K562 (cell line): ENCODE results near the gene TRIM65. TPM values are rescaled to one million over a fixed set of nuclear protein-coding genes. Genes with fewer than 3 reads are reported as not detected.

Experiments
- ARID3A ChIP-seq: IDR thresholded peaks from 2 replicates; pipeline ENCODE4 v1.6.1; 2012; ENCODE audit warnings: low read depth, low read length, improper control_type of control experiment, borderline replicate concordance
- ASH1L ChIP-seq: fragments of 450-650 bp; IDR thresholded peaks from 2 replicates; pipeline ENCODE4 v1.6.1; 2018; ENCODE audit warnings: borderline replicate concordance, mild to moderate bottlenecking, low read depth; ENCODE audit not compliant: partially characterized antibody
- ATF6 ChIP-seq: sonication (generic); formaldehyde crosslinking; IDR thresholded peaks from 2 replicates; pipeline ENCODE4 v1.4.0; 2020; ENCODE audit warnings: mild to moderate bottlenecking, missing genetic modification reagents
- CBX1 ChIP-seq: sonication (generic); IDR thresholded peaks from 2 replicates; pipeline ENCODE4 v1.6.1; 2016; ENCODE audit warnings: antibody characterized with exemption, low read depth, mild to moderate bottlenecking
- ETS1 ChIP-seq: conservative IDR thresholded peaks from 2 replicates; pipeline ENCODE4 v1.6.1; 2011; ENCODE audit warnings: low read depth, mild to moderate bottlenecking, low read length; ENCODE audit not compliant: control insufficient read depth
- HDAC2 ChIP-seq: fragments of 450-650 bp; IDR thresholded peaks from 2 replicates; pipeline ENCODE4 v1.6.1; 2016; ENCODE audit warnings: mild to moderate bottlenecking
- JUNB ChIP-seq: fragments of 450-650 bp; formaldehyde crosslinking; conservative IDR thresholded peaks from 2 replicates; pipeline ENCODE4 v1.4.0; 2020; ENCODE audit warnings: mild to moderate bottlenecking
- KLF1 ChIP-seq: fragments of 450-650 bp; IDR thresholded peaks from 2 replicates; pipeline ENCODE4 v1.6.1; 2016; ENCODE audit warnings: missing genetic modification characterization, missing compliant biosample characterization
- NCOA1 ChIP-seq: fragments of 450-650 bp; IDR thresholded peaks from 2 replicates; pipeline ENCODE4 v1.6.1; 2016; ENCODE audit warnings: low read depth
- NFE2L1 ChIP-seq: fragments of 450-650 bp; IDR thresholded peaks from 2 replicates; pipeline ENCODE4 v1.6.1; 2016; ENCODE audit warnings: missing genetic modification characterization, low read depth, mild to moderate bottlenecking, missing compliant biosample characterization, moderate library complexity, borderline replicate concordance
- NFXL1 ChIP-seq: fragments of 450-650 bp; formaldehyde crosslinking; IDR thresholded peaks from 2 replicates; pipeline ENCODE4 v1.4.0; 2021; ENCODE audit warnings: mild to moderate bottlenecking
- RB1 ChIP-seq: fragments of 450-650 bp; IDR thresholded peaks from 2 replicates; pipeline ENCODE4 v1.6.1; 2017; ENCODE audit warnings: low read depth, mild to moderate bottlenecking
- SFPQ ChIP-seq: fragments of 200-400 bp; formaldehyde crosslinking; IDR thresholded peaks from 2 replicates; pipeline ENCODE4 v1.6.1; 2017; ENCODE audit warnings: mild to moderate bottlenecking, low read depth, low read length, moderate library complexity
- SMARCC2 ChIP-seq: fragments of 450-650 bp; IDR thresholded peaks from 2 replicates; pipeline ENCODE4 v1.6.1; 2017; ENCODE audit warnings: antibody characterized with exemption, moderate library complexity, mild to moderate bottlenecking, low read depth
- SOX6 ChIP-seq: fragments of 450-650 bp; IDR thresholded peaks from 2 replicates; pipeline ENCODE4 v1.6.1; 2014; ENCODE audit warnings: mild to moderate bottlenecking
- TGIF2 ChIP-seq: sonication (generic); formaldehyde crosslinking; IDR thresholded peaks from 2 replicates; pipeline ENCODE4 v1.8.1; 2022; ENCODE audit warnings: mild to moderate bottlenecking, missing genetic modification reagents, moderate library complexity
- ZNF165 ChIP-seq: fragments of 250-450 bp; sonication (Bioruptor Pico); IDR thresholded peaks from 2 replicates; pipeline ENCODE4 v1.4.0; 2020; ENCODE audit warnings: borderline replicate concordance
- ZNF551 ChIP-seq: fragments of 250-450 bp; sonication (Bioruptor Pico); IDR thresholded peaks from 2 replicates; pipeline ENCODE4 v1.5.0; 2021; ENCODE audit warnings: mild to moderate bottlenecking, moderate library complexity
- ZNF589 ChIP-seq: fragments of 200-800 bp; sonication (Bioruptor generic); IDR thresholded peaks from 2 replicates; pipeline ENCODE4 v1.6.1; 2016; ENCODE audit warnings: low read depth, missing genetic modification characterization, missing compliant biosample characterization
- ZNF76 ChIP-seq: fragments of 250-450 bp; sonication (Bioruptor Pico); IDR thresholded peaks from 2 replicates; pipeline ENCODE4 v1.4.0; 2020; ENCODE audit warnings: mild to moderate bottlenecking, moderate library complexity, borderline replicate concordance
- polyA plus RNA-seq, 8 experiments: library from polyadenylated mRNA; depleted of rRNA in 4 of 8; stranded (reverse) in 5 of 8; unstranded in 3 of 8; fragments of >200 nt; fragmentation: Nextera tagmentation in 2 of 8; fragmentation: Illumina TruSeq in 1 of 8; extraction: Ambion mirVana in 2 of 8; extraction: Trizol in 1 of 8; gene quantifications; 2 replicates each; pipeline versions ENCODE4 v1.2.1 to v1.2.3, GENCODE V29; 2011 to 2014; ENCODE audit warnings: inconsistent platforms in 1 of 8, missing spikeins in 1 of 8
- total RNA-seq, 7 experiments: library from RNA; depleted of rRNA in 6 of 7; stranded (reverse); fragments of >200 nt in 6 of 7; fragmentation: Illumina TruSeq in 2 of 7; extraction: Trizol in 2 of 7; gene quantifications; 2 replicates each; pipeline versions ENCODE4 v1.2.1 to v1.2.3, GENCODE V29; 2011 to 2021; ENCODE audit warnings: low replicate concordance in 1 of 7

The TRIM65 gene
- total and polyA plus RNA-seq, 9 of the 15 experiments (the other 6 are each of a cell fraction or from before 2014, with no cell fraction given) = 2.8 to 45.7 (median 22.9) TPM

- TF ChIP-seq ETS1 (peak; percentile 96; the same call in 1 of the 2 replicates), RB1 (no peak; the same call in 1 of the 2 replicates), ZNF551 (CRISPR knock-in tag) (no peak), SFPQ (peak; percentile 49; the same call in 1 of the 2 replicates), TGIF2 (CRISPR knock-in tag) (no peak), SMARCC2 (no peak), NFXL1 (no peak; the same call in 1 of the 2 replicates), ASH1L (no peak), NCOA1 (no peak), ATF6 (CRISPR knock-in tag) (peak; percentile 71; the same call in 1 of the 2 replicates), CBX1 (peak; percentile 60), ZNF589 (CRISPR knock-in tag) (peak; percentile 84), NFE2L1 (tag) (no peak), KLF1 (tag) (no peak), SOX6 (peak; percentile 32; the same call in 1 of the 2 replicates), HDAC2 (no peak; the same call in 1 of the 2 replicates), ZNF76 (no peak), ZNF165 (0 out of 2 replicates have a peak, but pooled peaks have one; percentile 12), JUNB (CRISPR knock-in tag) (no peak; the same call in 1 of the 2 replicates), ARID3A (no peak)
Observed at GRCh38 chr17:75855310-75856061, 41.3 kb downstream of the TRIM65 start, which contains the start of gene WBP2 (continued).
